ENCODE results near the gene THAP10. TPM values are rescaled to one million over a fixed set of nuclear protein-coding genes. Genes with fewer than 3 reads are reported as not detected.

The THAP10 gene
- total and polyA plus RNA-seq, 4 donors, result 1.2 to 3.1 (median 2.2) TPM

DNA sequence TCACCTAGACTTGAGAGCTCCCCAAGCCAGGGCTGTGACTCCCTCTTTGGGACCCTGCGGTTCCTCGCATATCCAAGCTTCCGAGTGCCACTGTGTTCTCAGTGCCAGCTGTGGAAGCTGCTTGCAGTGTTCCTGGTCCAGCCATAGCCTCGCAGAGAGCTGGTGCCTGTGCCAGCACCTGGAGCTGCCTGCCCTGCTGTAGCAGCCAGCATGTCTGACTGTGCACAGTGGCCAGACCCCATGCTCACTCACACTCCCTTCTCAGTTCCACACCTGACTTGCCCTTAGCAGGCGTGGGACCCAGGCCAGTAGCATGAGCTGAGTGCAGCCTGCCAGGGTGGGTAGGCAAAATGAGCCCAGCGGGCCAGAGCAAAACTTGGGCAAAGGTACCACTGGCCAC lies 25.7 kb upstream of the THAP10 start:
- Histone ChIP-seq H3K27me3 (ENCODE audit: control insufficient read depth in 3 of 3, insufficient read depth in 3 of 3, low read length in 2 of 3) (no peaks in the 10 kb centered on the region), H3K4me3 (no peak overlapping the region), H3K9me3 (ENCODE audit: control insufficient read depth in 4 of 4, insufficient read depth in 3 of 4, low read length in 3 of 4) (peaks cover 0 to 5% (median 2%) of the 10 kb centered on the region in 4 donors), H3K4me1 (ENCODE audit: control insufficient read depth in 5 of 5, insufficient read depth in 5 of 5, low read length in 5 of 5) (peaks cover 0 to 2% (median 0%) of the 10 kb centered on the region in 5 donors), H3K27ac (ENCODE audit: low read depth in 1 of 2, low read length in 1 of 2) (no peak overlapping the region), H3K9ac (ENCODE audit: insufficient read depth in 1 of 2, low read length in 2 of 2) (no peak overlapping the region), H3K36me3 (ENCODE audit: control insufficient read depth in 4 of 4, insufficient read depth in 4 of 4, low read length in 4 of 4) (peaks cover 0 to 8% (median 0%) of the 10 kb centered on the region in 4 donors)
- WGBS, 2 donors, result 96% methylated on average over 6 of the region's 6 CpGs
- no peak for DNase-seq
- no peak for ATAC-seq (ENCODE audit: insufficient read depth, low FRiP score)
- TF ChIP-seq, protein P1, sequence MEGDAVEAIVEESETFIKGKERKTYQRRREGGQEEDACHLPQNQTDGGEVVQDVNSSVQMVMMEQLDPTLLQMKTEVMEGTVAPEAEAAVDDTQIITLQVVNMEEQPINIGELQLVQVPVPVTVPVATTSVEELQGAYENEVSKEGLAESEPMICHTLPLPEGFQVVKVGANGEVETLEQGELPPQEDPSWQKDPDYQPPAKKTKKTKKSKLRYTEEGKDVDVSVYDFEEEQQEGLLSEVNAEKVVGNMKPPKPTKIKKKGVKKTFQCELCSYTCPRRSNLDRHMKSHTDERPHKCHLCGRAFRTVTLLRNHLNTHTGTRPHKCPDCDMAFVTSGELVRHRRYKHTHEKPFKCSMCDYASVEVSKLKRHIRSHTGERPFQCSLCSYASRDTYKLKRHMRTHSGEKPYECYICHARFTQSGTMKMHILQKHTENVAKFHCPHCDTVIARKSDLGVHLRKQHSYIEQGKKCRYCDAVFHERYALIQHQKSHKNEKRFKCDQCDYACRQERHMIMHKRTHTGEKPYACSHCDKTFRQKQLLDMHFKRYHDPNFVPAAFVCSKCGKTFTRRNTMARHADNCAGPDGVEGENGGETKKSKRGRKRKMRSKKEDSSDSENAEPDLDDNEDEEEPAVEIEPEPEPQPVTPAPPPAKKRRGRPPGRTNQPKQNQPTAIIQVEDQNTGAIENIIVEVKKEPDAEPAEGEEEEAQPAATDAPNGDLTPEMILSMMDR (IDR thresholded peaks at IDR 0.05; ENCODE audit: control extremely low read depth, extremely low read depth), result no peak

DNA sequence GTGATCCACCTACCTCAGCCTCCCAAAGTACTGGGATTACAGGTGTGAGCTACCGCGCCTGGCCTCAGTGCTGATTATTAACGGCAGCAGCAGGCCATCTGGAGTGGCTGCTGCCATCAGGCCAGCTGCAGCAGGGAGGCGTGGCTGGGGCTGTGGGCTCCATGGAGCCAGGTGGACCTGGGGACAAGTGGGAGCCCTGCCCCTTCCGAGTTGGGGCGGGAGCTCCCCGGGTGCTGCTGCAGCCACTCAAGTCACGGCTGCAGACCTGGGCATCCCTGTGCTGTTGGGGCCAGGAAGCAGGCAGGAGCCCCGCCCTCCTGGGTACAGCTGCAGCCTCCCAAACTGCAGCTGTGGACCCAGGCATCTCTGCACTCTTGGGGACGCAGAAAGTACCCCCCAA lies 24.3 kb upstream of the THAP10 start:
- TF ChIP-seq, protein P1 (IDR thresholded peaks at IDR 0.05; ENCODE audit: control extremely low read depth, extremely low read depth), result no peak
- Histone ChIP-seq H3K4me3 (no peak overlapping the region), H3K36me3 (ENCODE audit: control insufficient read depth in 4 of 4, insufficient read depth in 4 of 4, low read length in 4 of 4) (peaks cover 0 to 8% (median 0%) of the 10 kb centered on the region in 4 donors), H3K27ac (ENCODE audit: low read depth in 1 of 2, low read length in 1 of 2) (no peak overlapping the region), H3K9me3 (ENCODE audit: control insufficient read depth in 4 of 4, insufficient read depth in 3 of 4, low read length in 3 of 4) (peaks cover 0 to 4% (median under 1%) of the 10 kb centered on the region in 4 donors), H3K27me3 (ENCODE audit: control insufficient read depth in 3 of 3, insufficient read depth in 3 of 3, low read length in 2 of 3) (no peaks in the 10 kb centered on the region), H3K4me1 (ENCODE audit: control insufficient read depth in 5 of 5, insufficient read depth in 5 of 5, low read length in 5 of 5) (peaks cover 0 to 2% (median 0%) of the 10 kb centered on the region in 5 donors), H3K9ac (ENCODE audit: insufficient read depth in 1 of 2, low read length in 2 of 2) (no peak overlapping the region)
- WGBS, 2 donors, result 95 to 97% methylated on average over 10 of the region's 10 CpGs
- DNase-seq (no peak), ATAC-seq (ENCODE audit: insufficient read depth, low FRiP score) (no peak)

DNA sequence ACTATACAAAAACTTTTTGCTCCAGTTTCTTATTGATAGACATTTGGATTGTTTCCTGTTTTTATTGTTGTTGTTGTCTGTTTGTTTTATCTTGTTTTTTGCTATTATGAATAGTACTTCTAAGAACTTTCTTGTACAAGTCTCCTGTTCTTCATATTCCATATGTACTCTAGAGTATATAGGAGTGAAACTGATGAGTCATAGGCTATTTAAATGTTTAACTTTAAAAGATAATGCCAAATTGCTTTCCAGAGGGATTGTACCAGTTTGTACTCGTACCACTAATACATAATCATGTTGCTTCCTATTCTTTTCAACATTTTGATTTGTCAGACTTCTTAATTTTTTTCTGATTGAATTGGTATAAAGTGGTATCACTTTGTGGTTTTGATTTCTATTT lies 20.0 kb upstream of the THAP10 start:
- no peak for ATAC-seq (ENCODE audit: insufficient read depth, low FRiP score)
- no peak overlapping the region for H3K4me3 ChIP-seq
- H3K4me1 ChIP-seq (ENCODE audit: control insufficient read depth in 5 of 5, insufficient read depth in 5 of 5, low read length in 5 of 5), result no peaks in the 10 kb centered on the region
- WGBS, 2 donors, result 81 to 97% methylated on average over 1 of the region's 1 CpG
- peaks cover 0 to 16% (median 10%) of the 10 kb centered on the region in 4 donors for H3K36me3 ChIP-seq (ENCODE audit: control insufficient read depth in 4 of 4, insufficient read depth in 4 of 4, low read length in 4 of 4)
- DNase-seq, result no peak
- TF ChIP-seq, protein P1 (IDR thresholded peaks at IDR 0.05; ENCODE audit: control extremely low read depth, extremely low read depth), result no peak
- no peak overlapping the region for H3K9ac ChIP-seq (ENCODE audit: insufficient read depth in 1 of 2, low read length in 2 of 2)
- H3K9me3 ChIP-seq (ENCODE audit: control insufficient read depth in 4 of 4, insufficient read depth in 3 of 4, low read length in 3 of 4), result peaks cover 0 to 10% (median 8%) of the 10 kb centered on the region in 4 donors
- H3K27ac ChIP-seq (ENCODE audit: low read depth in 1 of 2, low read length in 1 of 2), result no peak overlapping the region
- H3K27me3 ChIP-seq (ENCODE audit: control insufficient read depth in 3 of 3, insufficient read depth in 3 of 3, low read length in 2 of 3), result no peaks in the 10 kb centered on the region

DNA sequence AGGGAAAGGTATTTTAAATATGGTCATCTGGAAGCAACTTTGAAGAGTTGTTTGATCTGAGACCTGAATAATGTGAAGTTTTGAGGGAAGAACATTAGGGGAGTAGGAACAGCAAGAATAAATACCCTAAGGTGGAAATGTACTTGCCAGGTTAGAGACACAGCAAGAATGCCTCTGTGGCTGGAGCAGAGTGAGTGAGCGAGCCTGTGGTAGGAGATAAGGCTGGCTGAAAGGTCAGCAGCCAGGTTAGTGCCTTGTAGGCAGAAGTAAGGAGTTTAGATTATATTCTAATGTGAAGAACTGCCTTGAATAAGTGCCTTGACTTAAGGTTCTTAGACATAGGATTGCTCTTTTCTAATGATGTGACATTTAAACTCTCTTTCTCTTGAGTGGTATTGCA lies 18.7 kb upstream of the THAP10 start:
- DNase-seq, result no peak

More for the DNA sequence above, 18.7 kb upstream of the THAP10 start:
- 88 to 91% methylated on average over 1 of the region's 1 CpG for WGBS, 2 donors
- TF ChIP-seq, protein P1 (IDR thresholded peaks at IDR 0.05; ENCODE audit: control extremely low read depth, extremely low read depth), result no peak
- Histone ChIP-seq H3K9me3 (ENCODE audit: control insufficient read depth in 4 of 4, insufficient read depth in 3 of 4, low read length in 3 of 4) (peaks cover 0 to 10% (median 6%) of the 10 kb centered on the region in 4 donors), H3K27me3 (ENCODE audit: control insufficient read depth in 3 of 3, insufficient read depth in 3 of 3, low read length in 2 of 3) (no peaks in the 10 kb centered on the region), H3K4me1 (ENCODE audit: control insufficient read depth in 5 of 5, insufficient read depth in 5 of 5, low read length in 5 of 5) (no peaks in the 10 kb centered on the region), H3K27ac (ENCODE audit: low read depth in 1 of 2, low read length in 1 of 2) (no peak overlapping the region), H3K36me3 (ENCODE audit: control insufficient read depth in 4 of 4, insufficient read depth in 4 of 4, low read length in 4 of 4) (peaks cover 0 to 20% (median 12%) of the 10 kb centered on the region in 4 donors), H3K9ac (ENCODE audit: insufficient read depth in 1 of 2, low read length in 2 of 2) (no peak overlapping the region), H3K4me3 (no peak overlapping the region)
- no peak for ATAC-seq (ENCODE audit: insufficient read depth, low FRiP score)
